Astrocyte of the hippocampus (primary cell): ENCODE results near the gene GGT6.

Source experiments
- DNase-seq: peaks from one replicate; pipeline ENCODE4 v3.0.0; 2011; ENCODE audit warnings: low read depth, low spot score

The GGT6 gene

GRCh38 chr17:4553669-4554068, 6.7 kb downstream of the GGT6 start:
- DNase-seq, result no peak

GRCh38 chr17:4551796-4552525, 8.4 kb downstream of the GGT6 start:
- DNase-seq, result no peak

GRCh38 chr17:4551141-4551540, 9.2 kb downstream of the GGT6 start:
- no peak for DNase-seq

- DNase-seq, result no peak
These were observed 9.8 kb downstream of the GGT6 start for GRCh38 chr17:4550534-4551039.

- DNase-seq, result no peak
These were observed 10.4 kb downstream of the GGT6 start for GRCh38 chr17:4549781-4550533.

GRCh38 chr17:4548721-4549531, 11.5 kb downstream of the GGT6 start:
- no peak for DNase-seq

- no peak for DNase-seq
These were observed 12.3 kb downstream of the GGT6 start for GRCh38 chr17:4548061-4548461.

- no peak for DNase-seq
These were observed 13.1 kb downstream of the GGT6 start for GRCh38 chr17:4547118-4547906.

- no peak for DNase-seq
These were observed 15.0 kb downstream of the GGT6 start for GRCh38 chr17:4545217-4545951.

- no peak for DNase-seq
These were observed 15.5 kb downstream of the GGT6 start for GRCh38 chr17:4544951-4545216.

GRCh38 chr17:4544135-4544950, 16.0 kb downstream of the GGT6 start:
- DNase-seq, result no peak

- DNase-seq, result no peak
These were observed 16.8 kb downstream of the GGT6 start for GRCh38 chr17:4543557-4544026.

GRCh38 chr17:4542726-4543191, 17.6 kb downstream of the GGT6 start:
- DNase-seq, result no peak

- DNase-seq, result no peak
These were observed 18.2 kb downstream of the GGT6 start for GRCh38 chr17:4542003-4542725.

- DNase-seq, result no peak
These were observed 18.9 kb downstream of the GGT6 start for GRCh38 chr17:4541328-4542002.

- DNase-seq, result no peak
These were observed 19.6 kb downstream of the GGT6 start for GRCh38 chr17:4540687-4541327.

- DNase-seq, result no peak
These were observed 20.1 kb downstream of the GGT6 start for GRCh38 chr17:4540224-4540651.
